Hepatocyte (in vitro differentiated cells): ENCODE results near the gene FGFR1OP2.

Source experiments
- CTCF ChIP-seq: fragments of 200-600 bp; sonication (generic); IDR thresholded peaks from 2 replicates; pipeline ENCODE4 v1.5.1; 2016; ENCODE audit warnings: antibody characterized with exemption, mild to moderate bottlenecking; ENCODE audit not compliant: poor library complexity
- EZH2 ChIP-seq: fragments of 200-600 bp; sonication (generic); IDR thresholded peaks from 2 replicates; pipeline ENCODE4 v1.6.1; 2016; ENCODE audit warnings: antibody characterized with exemption, mild to moderate bottlenecking, borderline replicate concordance
- EZH2phosphoT487 ChIP-seq: fragments of 200-600 bp; sonication (generic); IDR thresholded peaks from one replicate; pipeline ENCODE4 v1.6.1; 2018; ENCODE audit warnings: antibody characterized with exemption, mild to moderate bottlenecking, low read depth, moderate library complexity; ENCODE audit not compliant: unreplicated experiment, severe bottlenecking

- TF ChIP-seq CTCF = no peak
- no peak for TF ChIP-seq EZH2
- no peak for TF ChIP-seq EZH2phosphoT487
Measured at GRCh38 chr12:26938701-26939062, 412 bp downstream of the FGFR1OP2 start.
